Measurements from ENCODE around the gene TMEM161B.
"Not testable (repeated sequence)": the region's sequence is repeated elsewhere in the genome, so short reads cannot be mapped to it uniquely, and the experiment has no call there.

Gene TMEM161B

DNA sequence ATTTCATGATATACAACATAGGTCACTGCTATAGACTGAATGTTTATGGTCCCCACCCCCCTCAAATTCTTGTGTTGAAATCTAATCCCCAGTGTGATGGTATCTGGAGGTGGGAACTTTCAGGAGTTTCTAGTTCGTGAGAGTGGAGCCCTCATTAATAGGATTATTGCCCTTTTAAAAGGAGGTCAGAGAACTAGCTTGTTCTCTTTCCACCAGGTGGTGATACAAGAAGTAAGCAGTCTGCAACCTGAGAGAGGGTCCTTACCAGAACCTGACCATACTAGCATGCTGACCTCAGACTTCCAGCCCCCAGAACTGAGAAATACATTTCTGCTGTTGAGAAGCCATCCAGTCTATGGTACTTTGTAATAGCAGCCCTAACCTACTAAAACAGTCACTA, 33.3 kb downstream of the TMEM161B start:
- Histone ChIP-seq H3K27ac (ENCODE audit: low read length) (no peak overlapping the region), H3K4me3 (ENCODE audit: low read length in 2 of 2) (no peak overlapping the region), H3K27me3 (ENCODE audit: control insufficient read depth in 1 of 2, insufficient read depth in 2 of 2, low read length in 2 of 2) (no peaks in the 10 kb centered on the region), H3K9me3 (ENCODE audit: control insufficient read depth in 2 of 2, low read length in 2 of 2) (no peaks in the 10 kb centered on the region), H3K4me1 (ENCODE audit: control insufficient read depth, insufficient read depth, low read length) (no peaks in the 10 kb centered on the region), H3K36me3 (ENCODE audit: control insufficient read depth in 2 of 2, insufficient read depth in 2 of 2, low read length in 2 of 2) (peaks cover 0 to 10% of the 10 kb centered on the region in 2 donors), H3K9ac (ENCODE audit: low read length in 2 of 2) (no peak overlapping the region)

DNA sequence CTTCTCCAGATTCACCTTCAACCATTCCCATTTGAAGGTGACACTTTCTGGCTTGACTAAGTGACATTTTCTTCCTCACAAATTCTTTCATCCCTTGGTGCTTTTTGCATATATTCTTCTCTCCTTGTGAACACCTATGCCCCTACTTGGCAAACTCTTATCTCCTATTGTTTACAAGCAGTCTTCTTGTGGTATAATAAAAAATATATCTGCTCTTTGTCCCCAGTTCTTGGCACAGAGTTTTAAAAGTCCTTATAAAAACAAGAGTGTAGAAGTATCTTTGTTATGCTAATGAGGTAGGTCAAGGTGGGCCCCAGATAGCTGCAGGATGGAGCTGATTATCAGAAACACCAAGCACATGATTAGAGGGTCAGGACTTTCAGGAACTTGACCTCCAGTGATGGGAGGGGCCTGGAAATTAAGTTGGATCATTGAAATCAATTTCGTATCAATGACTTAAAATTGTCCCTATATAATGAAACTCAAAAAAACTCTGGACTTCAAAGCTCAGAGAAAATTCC, 38.0 kb downstream of the TMEM161B start:
- no peaks in the 10 kb centered on the region for H3K9me3 ChIP-seq (ENCODE audit: control insufficient read depth in 2 of 2, low read length in 2 of 2)
- H3K4me1 ChIP-seq (ENCODE audit: control insufficient read depth, insufficient read depth, low read length): no peaks in the 10 kb centered on the region
- H3K27me3 ChIP-seq (ENCODE audit: control insufficient read depth in 1 of 2, insufficient read depth in 2 of 2, low read length in 2 of 2): no peaks in the 10 kb centered on the region
- no peak overlapping the region for H3K27ac ChIP-seq (ENCODE audit: low read length)
- peaks cover 0 to 2% of the 10 kb centered on the region in 2 donors for H3K36me3 ChIP-seq (ENCODE audit: control insufficient read depth in 2 of 2, insufficient read depth in 2 of 2, low read length in 2 of 2)
- no peak overlapping the region for H3K4me3 ChIP-seq (ENCODE audit: low read length in 2 of 2)
- H3K9ac ChIP-seq (ENCODE audit: low read length in 2 of 2): no peak overlapping the region

DNA sequence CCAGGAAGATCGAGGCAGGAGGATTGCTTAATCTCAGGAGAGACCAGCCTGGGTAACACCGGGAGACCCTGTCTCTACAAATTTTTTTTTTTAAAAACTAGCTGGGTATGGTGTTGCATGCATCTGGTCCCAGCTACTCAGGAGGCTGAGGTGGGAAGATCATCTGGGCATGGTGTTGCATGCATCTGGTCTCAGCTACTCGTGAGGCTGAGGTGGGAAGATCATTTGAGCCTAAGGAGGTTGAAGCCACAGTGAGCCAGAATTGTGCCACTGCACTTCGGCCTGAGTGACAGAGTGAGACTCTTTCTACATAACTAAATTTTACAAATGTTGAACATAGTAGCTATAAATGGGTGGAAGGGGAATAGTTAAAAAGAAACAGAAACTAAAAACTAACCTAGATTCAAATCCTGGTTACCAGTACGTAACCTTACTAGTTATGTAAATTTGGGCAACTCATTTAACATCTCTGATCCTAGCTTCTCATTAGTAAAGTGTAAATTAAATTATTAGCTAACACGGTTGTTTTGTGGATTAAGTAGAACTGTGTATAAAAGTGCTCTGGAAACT, 41.7 kb downstream of the TMEM161B start:
- no peaks in the 10 kb centered on the region for H3K27me3 ChIP-seq (ENCODE audit: control insufficient read depth in 1 of 2, insufficient read depth in 2 of 2, low read length in 2 of 2)
- H3K36me3 ChIP-seq (ENCODE audit: control insufficient read depth in 2 of 2, insufficient read depth in 2 of 2, low read length in 2 of 2): no peaks in the 10 kb centered on the region
- no peaks in the 10 kb centered on the region for H3K4me1 ChIP-seq (ENCODE audit: control insufficient read depth, insufficient read depth, low read length)
- no peak overlapping the region for H3K9ac ChIP-seq (ENCODE audit: low read length in 2 of 2)
- no peaks in the 10 kb centered on the region for H3K9me3 ChIP-seq (ENCODE audit: control insufficient read depth in 2 of 2, low read length in 2 of 2)
- no peak overlapping the region for H3K4me3 ChIP-seq (ENCODE audit: low read length in 2 of 2)
- H3K27ac ChIP-seq (ENCODE audit: low read length): no peak overlapping the region

DNA sequence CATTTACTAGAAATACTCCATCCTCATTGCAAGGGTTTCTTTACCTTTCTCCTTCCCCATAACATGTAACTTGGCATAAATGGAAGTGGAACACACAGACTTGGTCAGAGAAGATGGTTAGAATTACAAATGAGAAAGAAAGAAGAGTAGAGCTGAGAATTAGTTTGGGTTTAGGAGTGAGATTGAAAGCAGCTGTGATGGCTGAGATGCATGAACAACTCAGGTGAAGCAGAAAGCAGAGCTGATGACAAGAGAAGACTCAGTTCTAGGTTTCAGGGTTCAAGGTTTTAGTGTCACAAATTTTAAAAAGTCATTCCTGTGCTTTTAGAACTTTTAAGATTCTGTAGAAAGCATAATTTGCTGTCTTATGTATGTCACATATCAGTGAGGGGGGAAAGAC, 54.0 kb downstream of the TMEM161B start:
- Histone ChIP-seq H3K27ac (ENCODE audit: low read length) (no peak overlapping the region), H3K4me3 (ENCODE audit: low read length in 2 of 2) (no peak overlapping the region), H3K4me1 (ENCODE audit: control insufficient read depth, insufficient read depth, low read length) (no peaks in the 10 kb centered on the region), H3K9ac (ENCODE audit: low read length in 2 of 2) (no peak overlapping the region), H3K27me3 (ENCODE audit: control insufficient read depth in 1 of 2, insufficient read depth in 2 of 2, low read length in 2 of 2) (no peaks in the 10 kb centered on the region), H3K9me3 (ENCODE audit: control insufficient read depth in 2 of 2, low read length in 2 of 2) (no peaks in the 10 kb centered on the region), H3K36me3 (ENCODE audit: control insufficient read depth in 2 of 2, insufficient read depth in 2 of 2, low read length in 2 of 2) (peaks cover 7 to 16% of the 10 kb centered on the region in 2 donors)

DNA sequence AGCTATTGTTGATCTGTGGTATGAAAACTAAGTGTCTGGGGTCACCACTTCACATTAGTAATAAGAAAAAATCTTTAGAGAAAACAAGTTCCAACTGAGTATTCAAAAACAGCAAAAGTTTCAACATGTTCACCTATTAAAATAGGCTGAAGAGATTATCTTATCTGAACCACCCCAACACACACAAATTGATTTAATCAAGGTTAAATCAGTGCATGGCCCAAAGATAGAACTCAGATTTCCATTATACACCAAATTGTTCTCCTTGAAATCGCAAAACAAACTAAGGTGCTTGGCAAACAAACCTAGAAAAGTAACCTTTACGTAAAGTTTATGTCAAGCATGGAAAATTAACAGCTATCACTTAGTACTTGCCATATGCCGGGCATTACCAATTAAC, 61.1 kb downstream of the TMEM161B start:
- Histone ChIP-seq H3K9ac (ENCODE audit: low read length in 2 of 2) (no peak overlapping the region), H3K36me3 (ENCODE audit: control insufficient read depth in 2 of 2, insufficient read depth in 2 of 2, low read length in 2 of 2) (no peaks in the 10 kb centered on the region), H3K27ac (ENCODE audit: low read length) (no peak overlapping the region), H3K27me3 (ENCODE audit: control insufficient read depth in 1 of 2, insufficient read depth in 2 of 2, low read length in 2 of 2) (no peaks in the 10 kb centered on the region), H3K4me1 (ENCODE audit: control insufficient read depth, insufficient read depth, low read length) (no peaks in the 10 kb centered on the region), H3K9me3 (ENCODE audit: control insufficient read depth in 2 of 2, low read length in 2 of 2) (no peaks in the 10 kb centered on the region), H3K4me3 (ENCODE audit: low read length in 2 of 2) (no peak overlapping the region)

DNA sequence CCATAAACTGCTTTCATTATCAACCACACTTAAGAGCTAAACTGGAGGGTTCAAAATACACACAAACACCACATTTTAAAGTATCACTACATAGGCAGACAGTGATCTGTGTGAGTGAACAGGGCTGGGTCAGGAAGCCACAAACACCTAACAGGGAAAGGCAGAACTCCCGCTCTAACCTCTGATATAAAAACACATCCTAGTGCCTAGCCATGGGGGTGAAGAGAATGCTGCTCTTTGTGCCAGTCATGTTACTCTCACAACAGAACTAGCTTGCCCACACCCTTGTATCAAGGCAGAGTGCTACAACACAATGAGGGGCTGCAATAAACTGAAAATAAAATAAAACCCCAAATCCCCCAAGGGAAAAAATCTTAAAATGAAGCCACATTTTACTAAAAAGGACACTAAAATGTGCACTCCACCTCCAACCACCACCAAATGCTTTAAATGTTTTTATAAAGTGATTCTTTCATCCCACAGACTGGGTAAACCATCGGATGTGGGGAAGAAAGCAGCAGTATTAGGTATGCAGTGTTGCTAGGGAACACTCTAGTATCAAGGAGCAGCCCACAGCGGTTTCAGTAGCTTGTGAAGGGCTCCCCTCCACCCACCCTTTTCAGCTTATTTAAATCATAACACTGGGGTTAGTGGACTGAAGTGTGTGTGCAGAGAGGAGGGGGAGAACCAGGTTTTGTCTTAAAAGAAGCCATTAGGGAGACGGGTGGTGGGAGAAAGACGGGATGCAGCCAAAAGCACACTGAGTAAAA, 64.5 kb downstream of the TMEM161B start:
- Histone ChIP-seq H3K4me1 (ENCODE audit: control insufficient read depth, insufficient read depth, low read length) (no peaks in the 10 kb centered on the region), H3K27me3 (ENCODE audit: control insufficient read depth in 1 of 2, insufficient read depth in 2 of 2, low read length in 2 of 2) (no peaks in the 10 kb centered on the region), H3K9me3 (ENCODE audit: control insufficient read depth in 2 of 2, low read length in 2 of 2) (no peaks in the 10 kb centered on the region), H3K36me3 (ENCODE audit: control insufficient read depth in 2 of 2, insufficient read depth in 2 of 2, low read length in 2 of 2) (peaks cover 3% of the 10 kb centered on the region in 2 donors), H3K9ac (ENCODE audit: low read length in 2 of 2) (no peak overlapping the region), H3K4me3 (ENCODE audit: low read length in 2 of 2) (no peak overlapping the region), H3K27ac (ENCODE audit: low read length) (no peak overlapping the region)

DNA sequence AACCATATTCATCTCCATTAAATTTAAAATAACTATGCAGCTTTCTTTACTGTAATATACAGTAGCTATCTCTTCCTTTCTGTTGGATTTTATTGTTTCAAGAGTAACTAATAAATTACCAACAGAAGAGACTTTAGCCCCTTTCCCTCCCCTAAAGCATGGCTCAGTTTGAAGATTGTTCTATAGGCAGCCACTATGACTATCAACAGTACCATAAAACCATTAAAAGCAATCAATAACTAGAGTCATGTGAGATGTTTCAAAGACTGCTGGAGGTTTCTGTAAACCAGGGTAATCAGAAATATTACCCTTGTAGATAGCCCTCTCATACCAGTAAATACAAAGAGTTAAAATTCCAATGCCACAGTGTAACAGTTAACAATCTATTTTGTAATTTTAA, 73.0 kb downstream of the TMEM161B start:
- H3K9me3 ChIP-seq (ENCODE audit: control insufficient read depth in 2 of 2, low read length in 2 of 2): no peaks in the 10 kb centered on the region
- H3K27ac ChIP-seq (ENCODE audit: low read length): no peak overlapping the region
- H3K4me3 ChIP-seq (ENCODE audit: low read length in 2 of 2): no peak overlapping the region
- H3K9ac ChIP-seq (ENCODE audit: low read length in 2 of 2): no peak overlapping the region
- peaks cover 3% of the 10 kb centered on the region in 2 donors for H3K36me3 ChIP-seq (ENCODE audit: control insufficient read depth in 2 of 2, insufficient read depth in 2 of 2, low read length in 2 of 2)
- H3K4me1 ChIP-seq (ENCODE audit: control insufficient read depth, insufficient read depth, low read length): no peaks in the 10 kb centered on the region
- H3K27me3 ChIP-seq (ENCODE audit: control insufficient read depth in 1 of 2, insufficient read depth in 2 of 2, low read length in 2 of 2): no peaks in the 10 kb centered on the region

DNA sequence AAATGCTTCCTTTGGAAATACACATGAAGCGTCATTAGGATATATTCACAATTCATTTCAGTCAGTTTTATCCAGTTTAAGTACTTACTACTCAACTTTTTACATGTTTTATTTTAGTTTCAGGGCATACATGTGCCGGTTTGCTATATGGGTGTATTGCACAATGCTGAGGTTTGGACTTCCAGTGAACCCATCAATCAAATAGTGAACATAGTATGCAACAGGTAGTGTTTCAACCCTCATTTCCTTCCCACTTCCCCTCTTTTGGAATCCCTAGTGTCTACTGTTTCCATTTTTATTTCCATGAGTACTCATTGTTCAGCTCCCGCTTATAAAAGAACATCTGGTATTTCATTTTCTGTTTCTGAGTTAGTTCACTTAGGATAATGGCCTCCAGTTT, 74.7 kb downstream of the TMEM161B start:
- Histone ChIP-seq H3K4me1 (ENCODE audit: control insufficient read depth, insufficient read depth, low read length) (no peaks in the 10 kb centered on the region), H3K27me3 (ENCODE audit: control insufficient read depth in 1 of 2, insufficient read depth in 2 of 2, low read length in 2 of 2) (no peaks in the 10 kb centered on the region), H3K9me3 (ENCODE audit: control insufficient read depth in 2 of 2, low read length in 2 of 2) (peaks cover 0 to under 1% of the 10 kb centered on the region in 2 donors), H3K9ac (ENCODE audit: low read length in 2 of 2) (no peak overlapping the region), H3K36me3 (ENCODE audit: control insufficient read depth in 2 of 2, insufficient read depth in 2 of 2, low read length in 2 of 2) (no peaks in the 10 kb centered on the region), H3K4me3 (ENCODE audit: low read length in 2 of 2) (no peak overlapping the region), H3K27ac (ENCODE audit: low read length) (no peak overlapping the region)

DNA sequence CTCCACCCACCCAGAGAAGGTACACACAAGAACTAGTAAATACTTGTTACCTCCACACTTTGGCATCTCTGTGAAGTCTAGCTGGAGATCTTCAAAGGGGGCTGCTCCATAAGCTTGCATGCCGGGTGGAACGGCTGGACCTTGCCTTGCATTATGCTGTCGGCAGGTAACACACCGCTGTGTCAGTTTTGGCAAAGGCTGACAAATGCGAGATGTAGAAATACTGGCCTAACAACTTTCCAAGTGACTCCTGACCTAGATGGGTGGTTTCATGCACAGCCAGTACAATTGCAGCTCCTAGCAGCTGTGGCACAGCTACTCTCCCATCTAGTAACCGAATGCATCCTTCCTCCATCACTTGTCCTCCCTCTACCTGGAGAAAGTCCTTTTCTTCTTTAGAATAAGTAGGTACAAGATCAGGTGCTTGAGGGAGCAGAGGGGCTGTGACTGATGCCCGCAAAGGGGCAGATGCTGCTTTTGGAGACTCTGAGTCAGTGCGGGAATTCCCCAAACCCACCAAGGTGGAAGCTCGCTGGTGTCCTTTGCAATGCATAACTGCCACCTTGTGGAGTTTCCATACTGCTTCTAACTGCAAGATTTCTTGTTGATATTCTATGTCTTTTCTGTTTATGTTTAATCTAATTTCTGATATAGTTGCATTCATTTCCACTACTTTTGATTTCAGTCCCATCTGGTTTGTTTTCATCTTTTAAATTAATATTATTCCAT, 78.4 kb downstream of the TMEM161B start:
- H3K27ac ChIP-seq (ENCODE audit: low read length): no peak overlapping the region
- peaks cover 0 to 5% of the 10 kb centered on the region in 2 donors for H3K9me3 ChIP-seq (ENCODE audit: control insufficient read depth in 2 of 2, low read length in 2 of 2)
- no peaks in the 10 kb centered on the region for H3K27me3 ChIP-seq (ENCODE audit: control insufficient read depth in 1 of 2, insufficient read depth in 2 of 2, low read length in 2 of 2)
- H3K4me1 ChIP-seq (ENCODE audit: control insufficient read depth, insufficient read depth, low read length): no peaks in the 10 kb centered on the region
- H3K36me3 ChIP-seq (ENCODE audit: control insufficient read depth in 2 of 2, insufficient read depth in 2 of 2, low read length in 2 of 2): no peaks in the 10 kb centered on the region
- H3K9ac ChIP-seq (ENCODE audit: low read length in 2 of 2): no peak overlapping the region
- H3K4me3 ChIP-seq (ENCODE audit: low read length in 2 of 2): no peak overlapping the region

DNA sequence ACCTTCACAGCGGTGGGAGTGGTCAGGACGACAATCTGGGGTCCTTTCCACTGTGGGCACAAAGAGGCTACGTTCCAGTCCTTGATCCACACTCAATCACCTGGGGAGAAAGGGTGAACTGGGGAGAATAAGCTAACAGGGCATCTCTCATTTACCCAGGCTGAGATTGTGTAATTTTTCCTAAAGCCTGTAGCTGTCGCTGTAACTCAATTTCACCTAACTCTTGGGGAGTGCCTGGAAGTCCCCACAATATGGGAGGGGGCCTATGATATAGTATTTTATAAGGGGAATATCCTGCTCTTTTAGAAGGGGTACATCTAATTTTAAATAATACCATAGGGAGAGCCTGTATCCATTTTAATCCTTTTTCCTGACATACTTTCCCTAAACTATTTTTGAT, 79.2 kb downstream of the TMEM161B start:
- H3K27me3 ChIP-seq (ENCODE audit: control insufficient read depth in 1 of 2, insufficient read depth in 2 of 2, low read length in 2 of 2); H3K4me1 ChIP-seq (ENCODE audit: control insufficient read depth, insufficient read depth, low read length); H3K9ac ChIP-seq (ENCODE audit: low read length in 2 of 2); H3K4me3 ChIP-seq (ENCODE audit: low read length in 2 of 2); H3K36me3 ChIP-seq (ENCODE audit: control insufficient read depth in 2 of 2, insufficient read depth in 2 of 2, low read length in 2 of 2); H3K9me3 ChIP-seq (ENCODE audit: control insufficient read depth in 2 of 2, low read length in 2 of 2); H3K27ac ChIP-seq (ENCODE audit: low read length): not testable (repeated sequence)
